HEK293T (cell line): ENCODE results near the gene LRRC4C.

ENCODE experiments used
- BHLHE40 ChIP-seq: fragments of 450-650 bp; IDR thresholded peaks from 2 replicates; pipeline ENCODE4 v1.6.1; 2016; ENCODE audit warnings: mild to moderate bottlenecking, moderate library complexity, borderline replicate concordance
- CTBP1 ChIP-seq: fragments of 450-650 bp; IDR thresholded peaks from 2 replicates; pipeline ENCODE4 v1.6.1; 2016; ENCODE audit warnings: borderline replicate concordance
- FOXA1 ChIP-seq: fragments of 450-650 bp; IDR thresholded peaks from 2 replicates; pipeline ENCODE4 v1.6.1; 2016; ENCODE audit warnings: mild to moderate bottlenecking
- FOXM1 ChIP-seq: fragments of 450-650 bp; IDR thresholded peaks from 2 replicates; pipeline ENCODE4 v1.6.1; 2017; ENCODE audit warnings: mild to moderate bottlenecking, borderline replicate concordance
- HDGF ChIP-seq: fragments of 450-650 bp; IDR thresholded peaks from 2 replicates; pipeline ENCODE4 v1.6.1; 2017; ENCODE audit warnings: antibody characterized with exemption, borderline replicate concordance
- LEF1 ChIP-seq: fragments of 450-650 bp; IDR thresholded peaks from 2 replicates; pipeline ENCODE4 v1.6.1; 2017; ENCODE audit warnings: mild to moderate bottlenecking, borderline replicate concordance
- NFRKB ChIP-seq: fragments of 450-650 bp; IDR thresholded peaks from 2 replicates; pipeline ENCODE4 v1.6.1; 2016; ENCODE audit warnings: mild to moderate bottlenecking, moderate library complexity
- PKNOX1 ChIP-seq: fragments of 450-650 bp; IDR thresholded peaks from 2 replicates; pipeline ENCODE4 v1.6.1; 2016
- SP1 ChIP-seq: fragments of 450-650 bp; IDR thresholded peaks from 2 replicates; pipeline ENCODE4 v1.6.1; 2017

GRCh38 chr11:41074318-41074717, 385.1 kb downstream of the LRRC4C start:
- no peak for TF ChIP-seq HDGF
- TF ChIP-seq FOXM1 = no peak
- no peak for TF ChIP-seq CTBP1
- no peak for TF ChIP-seq FOXA1
- no peak for TF ChIP-seq LEF1
- TF ChIP-seq PKNOX1 = no peak
- TF ChIP-seq NFRKB = no peak
- TF ChIP-seq BHLHE40 = no peak
- no peak for TF ChIP-seq SP1
